ENCODE measurements around the gene SH3RF3.

Gene SH3RF3

DNA sequence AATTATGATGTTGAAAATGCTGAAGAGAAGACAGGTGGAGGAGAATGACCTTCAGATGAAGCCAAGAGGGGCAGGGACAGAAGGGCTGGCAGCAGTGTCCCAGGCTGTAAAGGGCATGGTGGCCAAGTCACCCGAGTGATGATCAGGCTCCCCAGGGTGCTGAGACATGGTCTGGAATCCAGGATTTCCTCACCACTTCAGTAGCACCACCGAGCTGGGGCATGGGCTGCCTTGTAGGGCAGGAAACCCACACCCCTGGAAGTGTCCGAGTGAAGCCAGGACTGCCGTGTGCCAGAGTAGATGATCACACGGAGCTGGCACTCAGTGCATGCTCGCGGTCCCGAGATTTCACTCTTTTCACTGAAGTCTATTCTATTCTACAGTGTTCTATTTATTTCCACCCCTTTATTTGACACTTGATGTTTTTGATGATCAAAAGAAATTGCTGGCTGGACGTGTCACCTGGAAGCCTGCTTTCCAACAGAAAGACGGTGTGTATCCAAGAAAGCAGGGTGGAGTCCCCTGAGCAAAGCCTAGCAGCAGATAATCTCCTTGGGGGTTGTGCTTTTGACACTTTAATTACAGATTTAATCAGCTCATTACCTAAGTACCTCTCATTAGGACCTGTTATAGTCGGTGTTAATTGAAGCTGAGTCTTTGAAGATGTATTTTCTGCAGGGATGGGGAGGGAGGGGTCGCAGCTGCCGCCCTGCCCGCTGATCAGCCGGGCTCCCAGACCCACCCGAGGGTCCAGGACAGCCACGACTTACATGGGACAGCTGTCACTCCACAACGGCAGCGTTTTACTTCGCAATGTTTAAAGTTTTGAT, 392.4 kb downstream of the SH3RF3 start:
- no peaks in the 10 kb centered on the region for H3K27me3 ChIP-seq
- H3K9me3 ChIP-seq (replicated peaks in 1 of 11): no peaks in the 10 kb centered on the region
- H3K9ac ChIP-seq: no peak overlapping the region
- no peak for TF ChIP-seq Cebpa-rat (IDR thresholded peaks at IDR 0.05)
- no peaks in the 10 kb centered on the region for H3K36me3 ChIP-seq
- H3K4me1 ChIP-seq: peaks cover 0 to 86% (median 61%) of the 10 kb centered on the region in 10 experiments; a peak in 14 of 20 replicates
- H3K27ac ChIP-seq: no peak overlapping the region
- 0 out of 22 replicates have a peak, but pooled peaks cover 0 to 4% (median 0%) of the 10 kb centered on the region in 11 experiments for H4K20me1 ChIP-seq
- peak overlapping the region in 5 of 11 experiments; percentile 9 to 46 (median 28); a peak in 6 of 22 replicates for H3K4me2 ChIP-seq
- H3K4me3 ChIP-seq: no peak overlapping the region

GRCh38 chr2:109522063-109522374, 393.0 kb downstream of the SH3RF3 start:
- no peaks in the 10 kb centered on the region for H3K27me3 ChIP-seq
- H4K20me1 ChIP-seq: 0 out of 22 replicates have a peak, but pooled peaks cover 0 to 2% (median 0%) of the 10 kb centered on the region in 11 experiments
- H3K27ac ChIP-seq: no peak overlapping the region
- no peak overlapping the region for H3K9ac ChIP-seq
- H3K9me3 ChIP-seq (replicated peaks in 1 of 11): no peaks in the 10 kb centered on the region
- peaks cover 0 to 86% (median 64%) of the 10 kb centered on the region in 10 experiments; a peak in 14 of 20 replicates for H3K4me1 ChIP-seq
- TF ChIP-seq Cebpa-rat (IDR thresholded peaks at IDR 0.05): no peak
- no peak overlapping the region for H3K4me3 ChIP-seq
- H3K4me2 ChIP-seq: peak overlapping the region in 1 of 11 experiments; percentile 46; a peak in 1 of 22 replicates
- no peaks in the 10 kb centered on the region for H3K36me3 ChIP-seq

GRCh38 chr2:109523121-109523520, 394.1 kb downstream of the SH3RF3 start:
- Histone ChIP-seq H3K4me3 (no peak overlapping the region), H3K27me3 (no peaks in the 10 kb centered on the region), H4K20me1 (no peaks in the 10 kb centered on the region), H3K9me3 (replicated peaks in 1 of 11) (no peaks in the 10 kb centered on the region), H3K36me3 (no peaks in the 10 kb centered on the region), H3K9ac (no peak overlapping the region), H3K4me2 (peak overlapping the region in 6 of 11 experiments; percentile 16 to 85 (median 60); a peak in 7 of 22 replicates), H3K4me1 (peaks cover 0 to 86% (median 64%) of the 10 kb centered on the region in 10 experiments; a peak in 14 of 20 replicates), H3K27ac (no peak overlapping the region)
- TF ChIP-seq Cebpa-rat (IDR thresholded peaks at IDR 0.05): no peak

- no peak overlapping the region for H3K27ac ChIP-seq
- H3K4me3 ChIP-seq: no peak overlapping the region
- no peaks in the 10 kb centered on the region for H3K27me3 ChIP-seq
- peaks cover 0 to 87% (median 69%) of the 10 kb centered on the region in 10 experiments; a peak in 16 of 20 replicates for H3K4me1 ChIP-seq
- H3K9ac ChIP-seq: no peak overlapping the region
- peak overlapping the region in 8 of 11 experiments; percentile 16 to 85 (median 48); a peak in 13 of 22 replicates for H3K4me2 ChIP-seq
- H3K36me3 ChIP-seq: no peaks in the 10 kb centered on the region
- no peak for TF ChIP-seq Cebpa-rat (IDR thresholded peaks at IDR 0.05)
- H3K9me3 ChIP-seq (replicated peaks in 1 of 11): no peaks in the 10 kb centered on the region
- H4K20me1 ChIP-seq: no peaks in the 10 kb centered on the region
Observed at GRCh38 chr2:109523536-109524361, 394.7 kb downstream of the SH3RF3 start.

DNA sequence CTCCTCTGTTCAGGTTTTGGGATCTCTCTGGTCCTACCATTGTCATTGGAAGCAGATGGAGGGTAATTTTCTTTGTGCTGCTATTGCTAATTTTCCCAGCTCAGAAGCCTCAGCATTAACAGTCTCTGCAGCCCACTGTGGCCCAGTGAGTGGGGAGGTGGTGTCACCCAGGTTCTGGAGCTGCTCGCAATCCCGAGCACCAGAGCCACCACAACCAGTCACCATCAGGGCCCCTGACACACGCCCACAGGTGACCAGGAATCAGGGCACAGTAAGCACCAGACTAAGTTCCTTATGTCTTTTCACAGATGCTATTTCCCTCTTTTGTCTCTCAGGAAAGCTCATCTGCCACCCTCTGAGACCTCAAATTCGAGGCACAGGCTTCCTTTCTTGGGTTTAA, 396.8 kb downstream of the SH3RF3 start:
- Histone ChIP-seq H4K20me1 (no peaks in the 10 kb centered on the region), H3K4me2 (peak overlapping the region in 9 of 11 experiments; percentile 10 to 85 (median 60); a peak in 13 of 22 replicates), H3K27ac (no peak overlapping the region), H3K4me3 (no peak overlapping the region), H3K36me3 (no peaks in the 10 kb centered on the region), H3K9me3 (replicated peaks in 1 of 11) (no peaks in the 10 kb centered on the region), H3K9ac (0 out of 22 replicates have a peak overlapping the region, but pooled peaks of 1 of the 11 experiments have one; percentile 20), H3K4me1 (peaks cover 0 to 93% (median 82%) of the 10 kb centered on the region in 10 experiments; a peak in 16 of 20 replicates), H3K27me3 (no peaks in the 10 kb centered on the region)
- no peak for TF ChIP-seq Cebpa-rat (IDR thresholded peaks at IDR 0.05)

DNA sequence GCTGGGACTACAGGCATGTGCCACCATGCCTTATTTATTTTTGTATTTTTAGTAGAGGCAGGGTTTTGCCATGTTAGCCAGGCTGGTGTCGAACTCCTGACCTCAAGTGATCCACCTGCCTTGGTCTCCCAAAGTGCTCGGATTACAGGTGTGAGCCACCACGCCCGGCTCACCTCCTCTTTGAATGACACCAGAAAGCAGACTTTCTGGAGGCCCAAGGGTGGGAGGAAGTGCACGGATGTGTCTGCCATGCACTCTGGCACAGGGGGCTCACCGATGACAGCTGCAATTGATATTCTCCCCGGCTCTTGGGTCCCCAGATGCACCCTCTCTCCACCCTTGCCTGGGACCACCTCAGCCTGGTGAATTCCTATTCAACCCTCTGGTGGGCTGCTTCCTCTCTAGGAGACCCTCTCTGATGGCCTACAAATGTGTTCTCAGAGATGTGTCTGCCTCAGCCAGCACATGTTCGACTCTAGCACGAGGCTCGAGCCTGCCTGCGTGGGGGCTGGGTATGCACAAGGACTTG, 397.5 kb downstream of the SH3RF3 start:
- H3K9me3 ChIP-seq (replicated peaks in 1 of 11): no peaks in the 10 kb centered on the region
- no peak overlapping the region for H3K4me3 ChIP-seq
- no peaks in the 10 kb centered on the region for H3K36me3 ChIP-seq
- no peaks in the 10 kb centered on the region for H4K20me1 ChIP-seq
- H3K9ac ChIP-seq: 0 out of 22 replicates have a peak overlapping the region, but pooled peaks of 1 of the 11 experiments have one; percentile 20
- no peak overlapping the region for H3K27ac ChIP-seq
- TF ChIP-seq Cebpa-rat (IDR thresholded peaks at IDR 0.05): no peak
- peaks cover 0 to 95% (median 85%) of the 10 kb centered on the region in 10 experiments; a peak in 16 of 20 replicates for H3K4me1 ChIP-seq
- H3K27me3 ChIP-seq: no peaks in the 10 kb centered on the region
- H3K4me2 ChIP-seq: peak overlapping the region in 9 of 11 experiments; percentile 14 to 85 (median 60); a peak in 15 of 22 replicates

GRCh38 chr2:109527079-109527478, 398.1 kb downstream of the SH3RF3 start:
- no peak overlapping the region for H3K27ac ChIP-seq
- TF ChIP-seq Cebpa-rat (IDR thresholded peaks at IDR 0.05): no peak
- no peaks in the 10 kb centered on the region for H3K9me3 ChIP-seq (replicated peaks in 1 of 11)
- no peak overlapping the region for H3K9ac ChIP-seq
- H4K20me1 ChIP-seq: no peaks in the 10 kb centered on the region
- H3K4me3 ChIP-seq: no peak overlapping the region
- peaks cover 0 to 96% (median 87%) of the 10 kb centered on the region in 10 experiments; a peak in 16 of 20 replicates for H3K4me1 ChIP-seq
- no peaks in the 10 kb centered on the region for H3K27me3 ChIP-seq
- H3K36me3 ChIP-seq: no peaks in the 10 kb centered on the region
- H3K4me2 ChIP-seq: peak overlapping the region in 8 of 11 experiments; percentile 20 to 85 (median 68); a peak in 12 of 22 replicates

- no peak overlapping the region; a peak in 1 of 22 replicates for H3K9ac ChIP-seq
- no peak overlapping the region for H3K27ac ChIP-seq
- no peaks in the 10 kb centered on the region for H3K36me3 ChIP-seq
- TF ChIP-seq Cebpa-rat (IDR thresholded peaks at IDR 0.05): no peak
- H3K9me3 ChIP-seq (replicated peaks in 1 of 11): no peaks in the 10 kb centered on the region
- peak overlapping the region in 8 of 11 experiments; percentile 55 to 85 (median 76); a peak in 13 of 22 replicates for H3K4me2 ChIP-seq
- no peaks in the 10 kb centered on the region for H4K20me1 ChIP-seq
- H3K27me3 ChIP-seq: no peaks in the 10 kb centered on the region
- peaks cover 0 to 100% (median 92%) of the 10 kb centered on the region in 10 experiments; a peak in 16 of 20 replicates for H3K4me1 ChIP-seq
- H3K4me3 ChIP-seq: no peak overlapping the region
Observed at GRCh38 chr2:109527846-109528705, 399.1 kb downstream of the SH3RF3 start.

Data from BLaER1 treated with 17β-estradiol and CSF1 and Interleukin-3, amounts not matched to agents 10 nM and 100 nM (cell line).